ENCODE measurements around the gene ATP6V1A.

GRCh38 chr3:113719758-113720157 is 27.1 kb upstream of the ATP6V1A start:
- TF ChIP-seq POLR2A (IDR thresholded peaks at IDR 0.05) (no peak), CTCF (IDR thresholded peaks at IDR 0.05) (no peak)

Measured in Peyer's patch (tissue), 4 donors.